ENCODE data around the gene LGALS4.

GRCh38 chr19:38812841-38813320 lies at the start of gene LGALS4:
- TF ChIP-seq EZH2 (IDR thresholded peaks at IDR 0.05; ENCODE audit: insufficient read depth, low read length): no peak
- TF ChIP-seq CTCF (IDR thresholded peaks at IDR 0.05; ENCODE audit: insufficient read depth, low read depth, low read length): no peak
